ENCODE measurements around the gene NIT2. TPM values are rescaled to one million over a fixed set of nuclear protein-coding genes. Genes with fewer than 3 reads are reported as not detected.

The NIT2 gene, protein sequence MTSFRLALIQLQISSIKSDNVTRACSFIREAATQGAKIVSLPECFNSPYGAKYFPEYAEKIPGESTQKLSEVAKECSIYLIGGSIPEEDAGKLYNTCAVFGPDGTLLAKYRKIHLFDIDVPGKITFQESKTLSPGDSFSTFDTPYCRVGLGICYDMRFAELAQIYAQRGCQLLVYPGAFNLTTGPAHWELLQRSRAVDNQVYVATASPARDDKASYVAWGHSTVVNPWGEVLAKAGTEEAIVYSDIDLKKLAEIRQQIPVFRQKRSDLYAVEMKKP
- total RNA-seq: 10 to 100 TPM in 6 of 8 experiments, 1 to 10 TPM in 2; 5.6 to 80.0 (median 17.8) TPM

DNA sequence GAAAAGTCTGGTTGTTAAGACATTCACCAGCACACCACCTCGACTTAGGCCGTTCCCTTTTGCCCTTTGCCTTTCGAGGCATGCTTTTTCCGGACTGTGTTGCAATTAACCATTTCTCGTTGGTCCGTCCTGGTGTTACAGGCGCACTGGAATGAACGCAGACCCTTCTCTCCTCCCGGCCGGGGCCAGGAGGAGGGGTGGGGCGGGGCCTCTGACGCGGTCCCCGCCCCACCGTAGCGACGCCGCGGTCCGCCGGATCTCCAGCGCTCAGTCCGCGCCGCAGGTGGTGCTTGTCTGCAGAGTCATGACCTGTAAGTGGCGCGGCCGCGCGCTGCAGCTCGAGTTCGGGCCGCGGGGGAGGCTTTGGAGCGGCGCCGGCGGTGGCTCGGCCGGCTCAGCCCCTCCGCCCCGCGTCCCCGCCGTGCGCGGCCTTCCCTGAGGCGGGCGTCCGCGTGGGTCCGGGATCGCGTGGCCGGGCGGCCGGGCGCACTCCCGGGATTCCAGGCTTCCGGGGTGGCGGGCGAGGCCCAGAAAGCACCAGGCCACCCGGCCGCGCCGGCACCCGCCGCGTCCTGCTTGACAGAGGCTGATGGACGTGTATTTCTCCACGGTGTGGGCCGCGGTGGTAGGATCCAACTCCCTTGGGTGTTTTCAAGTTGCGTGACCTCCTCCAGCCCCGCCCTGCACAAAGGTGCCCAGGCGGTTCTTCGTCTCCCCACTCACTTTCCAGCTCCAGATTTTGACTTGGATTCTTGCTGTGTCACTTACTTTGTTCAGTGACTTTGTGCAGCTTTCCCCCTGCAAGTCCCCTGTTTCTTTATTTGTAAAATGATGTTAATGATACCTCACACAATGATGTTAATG is at the start of gene NIT2:
TSS of gene NIT2 (plus strand) at position 270 of the 864 bp plus-strand sequence. CDS start at position 305, 35 bp downstream.
- peak within 1 kb of the TSS in 1 of 2 donors; percentile 69 for H3K27ac ChIP-seq
- H3K4me3 ChIP-seq: peak within 1 kb of the TSS; percentile 47 to 70 (median 53)
- in situ Hi-C loops (cut with MboI; ENCODE audit: low pct_unique_long_range_greater_than_20kb in 2 of 9, low sequenced_read_pairs in 9 of 9, unreplicated experiment in 9 of 9): no loop called here
- peak; percentile 76 to 97 (median 95) for ATAC-seq (replicated peaks in 6 of 8)
- 0 to 6% (median 0%) methylated on average over 2 to 7 of the region's 77 CpGs; no CpG with 5 or more reads in 2 of the 10 experiments for whole genome bisulfite sequencing, 10 experiments
- no peaks in the 10 kb centered on the region for H3K4me1 ChIP-seq (replicated peaks in 1 of 2)

DNA sequence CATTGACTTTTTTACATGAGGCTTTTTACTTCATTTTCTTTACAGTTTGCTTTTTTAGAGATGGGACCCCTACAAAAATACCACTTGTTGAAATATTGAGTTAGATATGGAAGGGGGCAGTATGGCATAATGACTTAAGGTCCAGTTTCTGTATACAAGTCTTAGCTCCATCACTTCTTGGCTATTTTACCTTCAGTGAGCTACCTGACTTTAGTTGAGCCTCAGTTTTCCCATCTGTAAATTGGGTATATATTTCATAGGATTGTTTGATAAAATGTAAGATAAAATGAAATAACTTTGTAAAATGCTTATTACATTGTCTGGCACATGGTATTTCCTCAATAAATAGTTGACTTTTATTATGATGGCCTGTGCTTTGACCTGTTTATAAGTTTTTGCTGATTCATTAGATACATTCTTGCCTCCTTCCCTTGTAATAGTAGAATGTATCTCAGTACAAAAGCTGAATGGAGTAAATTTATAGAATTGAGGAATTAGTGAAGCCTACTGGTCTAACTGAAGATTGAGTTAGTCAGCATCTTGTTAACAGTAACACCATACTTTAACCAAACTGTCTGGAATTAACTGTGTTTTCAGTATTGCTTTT is 46.2 kb upstream of the NIT2 start:
- in situ Hi-C loops (cut with MboI; ENCODE audit: low pct_unique_long_range_greater_than_20kb in 2 of 9, low sequenced_read_pairs in 9 of 9, unreplicated experiment in 9 of 9): no loop called here
- no peak overlapping the region for H3K27ac ChIP-seq
- H3K4me1 ChIP-seq (replicated peaks in 1 of 2): no peaks in the 10 kb centered on the region
- no peak for ATAC-seq (replicated peaks in 6 of 8)
- no peak overlapping the region for H3K4me3 ChIP-seq

DNA sequence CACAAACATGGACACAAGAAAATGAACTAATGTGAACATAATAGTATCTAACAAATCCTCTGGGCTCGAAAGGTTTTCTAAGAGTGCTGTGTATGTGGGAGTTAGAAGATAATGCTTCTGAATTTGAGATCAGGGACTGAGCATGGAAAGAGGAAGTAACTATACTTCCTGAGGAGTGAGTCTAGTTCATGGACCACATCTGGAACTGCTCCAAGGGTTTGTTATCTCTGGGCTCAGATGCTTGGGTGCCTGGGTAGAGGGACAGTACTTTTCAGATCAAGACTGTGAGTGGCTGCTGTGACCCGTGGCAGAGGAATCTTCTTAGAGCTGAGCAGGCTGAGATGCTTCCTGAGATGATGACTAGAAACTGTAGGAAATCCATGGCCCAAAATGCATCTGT is 45.2 kb upstream of the NIT2 start:
- in situ Hi-C loops (cut with MboI; ENCODE audit: low pct_unique_long_range_greater_than_20kb in 2 of 9, low sequenced_read_pairs in 9 of 9, unreplicated experiment in 9 of 9): no loop called here
- Histone ChIP-seq H3K27ac (no peak overlapping the region), H3K4me3 (no peak overlapping the region), H3K4me1 (replicated peaks in 1 of 2) (no peaks in the 10 kb centered on the region)
- 88 to 100% (median 100%) methylated on average over 1 to 2 of the region's 2 CpGs; no CpG with 5 or more reads in 3 of the 10 experiments for WGBS, 10 experiments
- ATAC-seq (replicated peaks in 6 of 8): no peak

DNA sequence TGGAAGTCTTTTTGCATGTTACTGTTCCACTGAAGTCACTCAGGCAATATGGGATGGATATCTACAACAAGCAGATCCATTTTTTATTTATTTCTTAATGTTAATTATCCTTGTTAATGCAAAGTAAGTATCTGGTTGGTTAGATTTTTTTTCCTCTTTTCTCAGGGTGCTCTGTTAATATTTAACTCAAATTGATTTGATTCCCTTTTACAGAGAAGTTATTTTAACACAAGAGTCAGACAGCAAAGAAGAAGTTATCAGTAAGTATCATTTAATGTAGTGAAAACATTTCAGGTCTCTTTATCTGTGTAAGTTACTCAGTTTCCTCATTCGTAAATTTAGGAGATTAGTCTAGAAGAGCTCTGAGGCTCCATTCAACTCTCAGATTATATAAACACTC is 39.5 kb upstream of the NIT2 start:
- H3K4me3 ChIP-seq: no peak overlapping the region
- no peak for ATAC-seq (replicated peaks in 6 of 8)
- in situ Hi-C loops (cut with MboI; ENCODE audit: low pct_unique_long_range_greater_than_20kb in 2 of 9, low sequenced_read_pairs in 9 of 9, unreplicated experiment in 9 of 9): no loop called here
- H3K27ac ChIP-seq: no peak overlapping the region
- H3K4me1 ChIP-seq (replicated peaks in 1 of 2): no peaks in the 10 kb centered on the region
- 75 to 100% (median 100%) methylated on average over 1 of the region's 1 CpG for WGBS, 10 experiments

DNA sequence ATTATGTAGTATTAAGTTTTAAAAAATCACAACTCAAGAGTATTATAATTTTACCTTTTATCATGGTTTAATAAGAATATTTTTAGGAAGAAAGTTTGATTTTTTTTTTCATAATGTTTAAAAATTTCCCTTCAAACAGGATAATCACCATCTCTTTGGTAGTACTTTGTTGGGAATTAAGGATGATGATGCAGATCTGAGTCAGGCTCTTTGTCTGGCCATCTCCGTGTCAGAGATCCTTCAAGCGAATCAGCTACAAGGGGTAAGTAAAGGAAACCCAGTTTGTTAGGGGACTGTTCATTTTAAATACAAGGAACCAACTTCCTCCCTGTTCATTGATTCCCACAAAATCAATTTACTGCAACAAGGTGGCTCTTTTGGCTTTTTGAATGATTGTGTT is 36.8 kb upstream of the NIT2 start:
- in situ Hi-C loops (cut with MboI; ENCODE audit: low pct_unique_long_range_greater_than_20kb in 2 of 9, low sequenced_read_pairs in 9 of 9, unreplicated experiment in 9 of 9): no loop called here
- no peak for ATAC-seq (replicated peaks in 6 of 8)
- WGBS, 10 experiments: 43 to 100% (median 82%) methylated on average over 1 to 2 of the region's 2 CpGs; no CpG with 5 or more reads in 1 of the 10 experiments
- Histone ChIP-seq H3K4me1 (replicated peaks in 1 of 2) (no peaks in the 10 kb centered on the region), H3K27ac (no peak overlapping the region), H3K4me3 (no peak overlapping the region)

DNA sequence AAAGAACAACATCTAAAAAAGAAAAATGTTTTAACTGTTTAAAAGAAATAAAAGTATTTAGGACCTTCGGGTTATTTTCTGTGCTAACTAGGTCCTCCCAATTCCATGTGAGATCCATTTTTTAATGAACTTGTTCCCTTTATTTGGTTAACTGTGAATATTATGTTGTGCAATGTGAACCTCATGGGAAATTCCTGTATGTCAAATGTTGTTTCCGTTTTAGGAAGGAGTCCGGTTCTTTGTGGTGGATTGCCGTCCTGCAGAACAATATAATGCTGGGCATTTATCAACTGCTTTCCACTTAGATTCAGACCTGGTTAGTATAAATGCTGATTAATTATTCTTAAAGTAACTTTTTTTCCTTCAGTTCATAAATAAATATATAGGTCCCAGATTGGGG is 35.5 kb upstream of the NIT2 start:
- WGBS, 10 experiments: 84 to 100% (median 90%) methylated on average over 2 to 4 of the region's 4 CpGs; no CpG with 5 or more reads in 2 of the 10 experiments
- in situ Hi-C loops (cut with MboI; ENCODE audit: low pct_unique_long_range_greater_than_20kb in 2 of 9, low sequenced_read_pairs in 9 of 9, unreplicated experiment in 9 of 9): no loop called here
- H3K4me1 ChIP-seq (replicated peaks in 1 of 2): no peaks in the 10 kb centered on the region
- ATAC-seq (replicated peaks in 6 of 8): no peak
- no peak overlapping the region for H3K27ac ChIP-seq
- no peak overlapping the region for H3K4me3 ChIP-seq

DNA sequence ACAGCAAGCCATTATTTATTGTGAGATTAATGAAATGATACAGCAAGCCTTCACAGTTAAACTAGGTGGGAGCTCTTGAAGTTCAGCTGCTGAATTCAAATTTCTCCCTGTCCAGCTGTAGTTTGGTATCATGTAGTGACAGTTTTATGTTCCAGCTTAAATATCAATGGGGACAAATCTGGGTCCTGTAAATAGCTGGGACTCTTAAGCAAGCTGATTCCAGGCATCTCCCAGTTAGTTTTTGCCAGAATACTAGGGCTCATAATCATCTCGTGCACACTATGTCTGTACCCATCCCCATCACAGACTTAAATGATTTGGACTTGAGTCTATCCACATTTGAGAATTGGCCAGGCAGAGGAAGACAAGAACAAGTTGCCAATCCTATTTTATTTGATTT is 27.9 kb upstream of the NIT2 start:
- ATAC-seq (replicated peaks in 6 of 8): no peak
- 63 to 100% (median 100%) methylated on average over 1 of the region's 1 CpG; no CpG with 5 or more reads in 6 of the 10 experiments for WGBS, 10 experiments
- in situ Hi-C loops (cut with MboI; ENCODE audit: low pct_unique_long_range_greater_than_20kb in 2 of 9, low sequenced_read_pairs in 9 of 9, unreplicated experiment in 9 of 9): no loop called here

DNA sequence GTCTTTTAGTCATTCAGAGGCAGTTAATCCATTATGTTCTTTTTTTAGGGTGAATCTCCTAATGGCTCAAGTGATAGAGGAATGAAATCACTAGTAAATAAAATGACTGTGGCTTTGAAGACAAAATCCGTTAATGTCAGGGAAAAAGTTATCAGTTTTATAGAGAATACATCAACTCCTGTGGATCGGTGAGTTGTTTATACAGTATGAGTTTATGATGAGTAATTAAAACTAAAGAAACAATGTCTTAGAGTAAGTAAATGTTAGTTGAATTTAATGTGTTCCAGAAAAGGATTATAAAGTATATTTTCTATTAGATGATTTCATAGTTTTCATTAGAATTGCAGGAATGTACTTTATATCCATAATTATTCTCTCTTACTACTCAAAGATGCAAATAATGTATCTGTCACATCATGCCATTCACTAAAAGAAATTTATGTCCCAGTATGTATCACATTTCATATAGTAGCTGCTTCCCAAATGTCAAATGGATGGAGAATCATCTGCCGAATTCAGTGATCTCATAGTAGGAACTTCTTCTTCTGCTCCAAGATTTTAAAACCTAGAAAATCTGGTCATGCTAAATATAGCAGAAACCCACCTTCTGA is 24.1 kb upstream of the NIT2 start:
- 62 to 100% (median 90%) methylated on average over 2 to 3 of the region's 3 CpGs for WGBS, 10 experiments
- H3K27ac ChIP-seq: no peak overlapping the region

More for the DNA sequence above, 27.9 kb upstream of the NIT2 start:
- no peak overlapping the region for H3K27ac ChIP-seq
- no peak overlapping the region for H3K4me3 ChIP-seq
- H3K4me1 ChIP-seq (replicated peaks in 1 of 2): no peaks in the 10 kb centered on the region

DNA sequence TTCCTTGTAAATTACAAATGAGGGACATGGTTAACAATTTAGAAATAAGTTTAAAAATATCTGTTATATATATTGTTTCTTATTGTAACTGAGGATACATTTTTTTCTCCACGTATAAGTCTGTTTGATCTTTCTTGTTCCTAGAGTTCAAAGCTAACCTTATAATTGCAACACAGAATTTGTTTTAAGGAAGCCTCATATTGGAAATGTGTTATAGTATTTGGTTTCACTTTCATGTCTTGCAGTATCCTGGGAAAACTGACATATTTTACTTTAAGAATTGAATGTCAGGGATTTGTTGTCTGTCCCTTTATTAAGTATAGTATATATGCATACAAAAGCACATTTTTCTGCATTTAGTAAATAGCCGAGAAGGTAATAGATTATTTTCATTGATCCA is 23.5 kb upstream of the NIT2 start:
- H3K4me1 ChIP-seq (replicated peaks in 1 of 2): no peaks in the 10 kb centered on the region
- no peak overlapping the region for H3K4me3 ChIP-seq
- WGBS, 10 experiments: 41 to 100% (median 86%) methylated on average over 1 to 2 of the region's 2 CpGs
- H3K27ac ChIP-seq: no peak overlapping the region
- in situ Hi-C loops (cut with MboI; ENCODE audit: low pct_unique_long_range_greater_than_20kb in 2 of 9, low sequenced_read_pairs in 9 of 9, unreplicated experiment in 9 of 9): no loop called here
- ATAC-seq (replicated peaks in 6 of 8): no peak

More for the DNA sequence above, 24.1 kb upstream of the NIT2 start:
- ATAC-seq (replicated peaks in 6 of 8): peak in 1 of 8 experiments; percentile 30
- in situ Hi-C loops (cut with MboI; ENCODE audit: low pct_unique_long_range_greater_than_20kb in 2 of 9, low sequenced_read_pairs in 9 of 9, unreplicated experiment in 9 of 9): no loop called here
- no peaks in the 10 kb centered on the region for H3K4me1 ChIP-seq (replicated peaks in 1 of 2)
- H3K4me3 ChIP-seq: no peak overlapping the region

DNA sequence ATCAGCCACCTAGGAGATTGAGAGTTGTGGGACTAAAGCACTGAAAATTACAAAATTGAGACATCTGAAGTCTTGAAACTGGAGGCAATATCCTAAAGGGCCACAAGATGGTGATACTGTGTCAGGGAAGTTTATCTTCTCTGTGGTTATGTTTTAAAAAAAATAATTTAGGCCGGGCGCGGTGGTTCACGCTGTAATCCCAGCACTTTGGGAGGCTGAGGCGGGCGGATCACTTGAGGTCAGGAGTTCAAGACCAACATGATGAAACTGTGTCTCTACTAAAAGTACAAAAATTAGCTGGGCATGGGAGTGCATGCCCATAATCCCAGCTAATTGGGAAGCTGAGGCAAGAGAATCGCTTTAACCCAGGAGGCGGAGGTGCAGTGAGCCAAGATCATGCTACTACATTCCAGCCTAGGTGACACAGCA is 17.9 kb upstream of the NIT2 start:
- 6 to 93% (median 51%) methylated on average over 1 to 8 of the region's 8 CpGs; no CpG with 5 or more reads in 1 of the 10 experiments for WGBS, 10 experiments
- Histone ChIP-seq H3K27ac (no peak overlapping the region), H3K4me3 (no peak overlapping the region), H3K4me1 (replicated peaks in 1 of 2) (peaks cover 0 to 2% of the 10 kb centered on the region in 2 donors)
- in situ Hi-C loops (cut with MboI; ENCODE audit: low pct_unique_long_range_greater_than_20kb in 2 of 9, low sequenced_read_pairs in 9 of 9, unreplicated experiment in 9 of 9): no loop called here
- ATAC-seq (replicated peaks in 6 of 8): peak in 3 of 8 experiments; percentile 77 to 93 (median 93)

DNA sequence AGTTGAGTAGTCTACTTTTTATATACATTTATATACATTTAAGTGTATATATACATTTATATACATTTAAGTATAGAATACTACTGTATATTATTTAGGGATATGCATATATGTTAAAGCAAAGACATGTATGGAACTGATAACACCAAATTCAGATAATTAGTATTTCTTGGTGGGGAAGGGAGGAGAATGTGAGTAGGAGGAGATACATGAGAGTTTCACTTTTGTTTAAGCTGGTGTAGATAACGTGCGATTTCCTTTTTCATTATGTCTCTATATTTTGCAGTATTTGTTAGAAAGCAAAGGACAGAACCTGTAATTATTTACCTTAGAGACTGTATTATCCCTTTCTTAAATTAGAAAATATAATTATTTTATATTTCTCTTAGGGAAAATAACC is 16.6 kb upstream of the NIT2 start:
- 20 to 100% (median 94%) methylated on average over 1 to 2 of the region's 2 CpGs; no CpG with 5 or more reads in 1 of the 10 experiments for WGBS, 10 experiments
- Histone ChIP-seq H3K4me3 (no peak overlapping the region), H3K27ac (no peak overlapping the region), H3K4me1 (replicated peaks in 1 of 2) (peaks cover 0 to 2% of the 10 kb centered on the region in 2 donors)
- peak in 1 of 8 experiments; percentile 13 for ATAC-seq (replicated peaks in 6 of 8)
- in situ Hi-C loops (cut with MboI; ENCODE audit: low pct_unique_long_range_greater_than_20kb in 2 of 9, low sequenced_read_pairs in 9 of 9, unreplicated experiment in 9 of 9): no loop called here

DNA sequence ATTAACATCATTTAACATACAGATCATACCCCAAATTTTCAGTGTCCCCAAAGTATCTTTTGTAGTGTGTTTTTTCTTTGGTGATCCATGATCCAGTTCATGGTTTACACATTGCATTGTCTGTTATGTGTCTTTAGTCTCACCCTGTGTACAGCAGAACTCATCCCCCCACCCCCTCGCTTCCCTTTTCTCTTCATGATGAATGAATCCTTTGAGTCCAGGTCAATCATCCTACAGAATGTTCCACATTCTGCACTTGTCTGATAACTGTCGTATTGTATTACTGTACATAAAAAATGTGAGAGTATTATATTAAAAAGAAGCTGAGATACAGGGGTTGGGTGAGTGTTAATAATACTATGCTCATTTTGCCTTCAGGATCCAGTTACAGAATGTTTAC is 14.6 kb upstream of the NIT2 start:
- H3K4me3 ChIP-seq: no peak overlapping the region
- H3K4me1 ChIP-seq (replicated peaks in 1 of 2): peaks cover 0 to 2% of the 10 kb centered on the region in 2 donors
- in situ Hi-C loops (cut with MboI; ENCODE audit: low pct_unique_long_range_greater_than_20kb in 2 of 9, low sequenced_read_pairs in 9 of 9, unreplicated experiment in 9 of 9): no loop called here
- 71 to 100% (median 94%) methylated on average over 1 to 2 of the region's 2 CpGs; no CpG with 5 or more reads in 2 of the 10 experiments for WGBS, 10 experiments
- no peak for ATAC-seq (replicated peaks in 6 of 8)
- no peak overlapping the region for H3K27ac ChIP-seq

DNA sequence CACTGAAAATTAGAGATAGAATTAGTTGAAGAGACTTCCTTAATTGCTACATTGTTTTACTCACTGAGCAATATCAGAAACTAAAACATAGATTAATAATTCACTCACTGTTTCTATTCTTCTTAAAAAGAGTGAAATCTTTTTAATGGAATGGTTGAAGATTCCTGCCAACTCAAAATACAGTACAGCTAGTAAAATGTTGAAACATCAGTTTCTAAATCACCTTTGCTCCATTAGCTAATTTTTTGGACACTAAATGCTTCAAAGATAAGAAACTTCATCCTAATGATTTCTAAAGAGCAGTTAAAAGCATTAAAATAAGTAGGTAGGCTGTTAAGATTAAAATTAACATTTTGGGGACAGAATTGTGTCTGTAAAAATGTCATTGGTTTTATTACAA is 10.5 kb upstream of the NIT2 start:
- Histone ChIP-seq H3K4me1 (replicated peaks in 1 of 2) (no peaks in the 10 kb centered on the region), H3K4me3 (no peak overlapping the region), H3K27ac (no peak overlapping the region)
- in situ Hi-C loops (cut with MboI; ENCODE audit: low pct_unique_long_range_greater_than_20kb in 2 of 9, low sequenced_read_pairs in 9 of 9, unreplicated experiment in 9 of 9): no loop called here
- no peak for ATAC-seq (replicated peaks in 6 of 8)

All from motor neuron (in vitro differentiated cells).